ENCODE data around the gene PCK2.
A peak's percentile ranks its signal among the peaks of the same experiment; 100 is the strongest.

The PCK2 gene

DNA sequence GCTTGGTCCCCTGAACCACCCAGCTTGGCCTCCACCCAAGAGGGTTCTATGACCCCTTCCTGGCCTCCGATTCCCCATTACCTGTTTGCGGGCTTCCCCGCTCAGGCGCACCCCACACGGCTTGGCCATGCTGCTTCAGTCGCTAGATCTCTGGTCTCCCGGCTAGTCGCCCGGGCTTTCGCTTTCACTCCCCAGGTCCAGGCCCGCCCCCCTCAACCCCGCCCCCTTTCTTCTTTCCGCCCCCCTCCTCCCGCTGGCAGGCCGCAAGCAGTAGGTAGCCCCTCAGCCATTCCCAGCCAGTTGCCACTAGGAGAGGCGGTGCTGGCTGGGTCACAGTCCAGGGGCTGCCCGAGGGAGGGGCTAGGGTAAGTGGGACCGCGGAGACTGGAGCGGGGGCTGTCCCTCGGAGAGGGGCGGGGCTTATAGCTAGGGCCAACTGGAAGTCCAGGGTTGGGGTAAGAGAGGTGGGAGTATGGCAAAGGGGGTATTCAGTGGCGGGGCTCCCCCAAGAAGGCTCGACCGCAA lies 52.4 kb downstream of the PCK2 start, which contains the start of gene PSME2:
TSS of gene PSME2 (minus strand) at position 158 of the 525 bp plus-strand sequence. CDS start at position 129, 29 bp downstream.
- H3K27ac ChIP-seq, result peak within 1 kb of the TSS; percentile 88
- TF ChIP-seq, protein P1, sequence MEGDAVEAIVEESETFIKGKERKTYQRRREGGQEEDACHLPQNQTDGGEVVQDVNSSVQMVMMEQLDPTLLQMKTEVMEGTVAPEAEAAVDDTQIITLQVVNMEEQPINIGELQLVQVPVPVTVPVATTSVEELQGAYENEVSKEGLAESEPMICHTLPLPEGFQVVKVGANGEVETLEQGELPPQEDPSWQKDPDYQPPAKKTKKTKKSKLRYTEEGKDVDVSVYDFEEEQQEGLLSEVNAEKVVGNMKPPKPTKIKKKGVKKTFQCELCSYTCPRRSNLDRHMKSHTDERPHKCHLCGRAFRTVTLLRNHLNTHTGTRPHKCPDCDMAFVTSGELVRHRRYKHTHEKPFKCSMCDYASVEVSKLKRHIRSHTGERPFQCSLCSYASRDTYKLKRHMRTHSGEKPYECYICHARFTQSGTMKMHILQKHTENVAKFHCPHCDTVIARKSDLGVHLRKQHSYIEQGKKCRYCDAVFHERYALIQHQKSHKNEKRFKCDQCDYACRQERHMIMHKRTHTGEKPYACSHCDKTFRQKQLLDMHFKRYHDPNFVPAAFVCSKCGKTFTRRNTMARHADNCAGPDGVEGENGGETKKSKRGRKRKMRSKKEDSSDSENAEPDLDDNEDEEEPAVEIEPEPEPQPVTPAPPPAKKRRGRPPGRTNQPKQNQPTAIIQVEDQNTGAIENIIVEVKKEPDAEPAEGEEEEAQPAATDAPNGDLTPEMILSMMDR (conservative IDR thresholded peaks at IDR 0.05), result no peak
- TF ChIP-seq ZFX (IDR thresholded peaks at IDR 0.05), result no peak

DNA sequence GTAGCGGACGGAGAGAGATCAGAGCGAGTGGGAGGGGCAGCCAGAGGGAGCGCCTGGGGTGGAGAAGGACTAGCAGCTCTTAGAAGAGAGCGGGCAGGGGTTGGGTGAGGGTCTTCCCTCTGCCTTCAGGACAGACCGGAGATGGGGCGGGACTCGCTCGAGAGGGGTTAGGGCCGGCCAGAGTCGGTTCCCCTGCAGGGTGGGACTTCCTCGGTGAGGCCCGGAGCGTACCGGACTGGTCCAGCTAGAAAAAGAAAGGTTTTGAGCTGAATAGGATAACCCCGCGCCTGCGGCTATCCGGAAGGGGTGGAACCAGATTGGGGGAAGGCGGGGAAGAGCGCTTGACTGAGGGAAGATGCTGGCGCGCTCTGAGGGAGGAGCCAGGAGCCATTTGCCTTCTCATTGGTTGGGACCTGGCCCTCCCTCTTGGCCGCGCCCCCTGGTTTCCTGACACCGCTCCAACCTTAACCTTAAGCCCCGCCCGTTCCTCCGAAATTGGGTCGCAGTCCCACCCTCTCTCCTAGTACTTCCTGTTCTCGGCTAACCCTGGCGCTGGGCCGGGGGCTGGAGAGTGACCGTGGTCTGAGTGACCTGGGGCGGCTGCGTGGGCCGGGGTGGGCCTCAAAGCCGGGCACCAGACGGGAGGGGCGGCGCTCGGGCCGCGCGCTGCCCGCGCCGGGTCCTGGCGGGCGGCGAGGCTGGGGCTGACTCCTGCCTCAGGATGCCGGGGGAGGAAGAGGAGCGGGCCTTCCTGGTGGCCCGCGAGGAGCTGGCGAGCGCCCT lies 53.1 kb downstream of the PCK2 start, which contains the start of gene RNF31:
TSS of gene RNF31 (plus strand) at position 521 of the 783 bp plus-strand sequence. CDS start at position 722, 201 bp downstream.
- H3K27ac ChIP-seq, result peak within 1 kb of the TSS; percentile 88
- no peak for TF ChIP-seq ZFX (IDR thresholded peaks at IDR 0.05)
- TF ChIP-seq, protein P1 (conservative IDR thresholded peaks at IDR 0.05), result no peak

DNA sequence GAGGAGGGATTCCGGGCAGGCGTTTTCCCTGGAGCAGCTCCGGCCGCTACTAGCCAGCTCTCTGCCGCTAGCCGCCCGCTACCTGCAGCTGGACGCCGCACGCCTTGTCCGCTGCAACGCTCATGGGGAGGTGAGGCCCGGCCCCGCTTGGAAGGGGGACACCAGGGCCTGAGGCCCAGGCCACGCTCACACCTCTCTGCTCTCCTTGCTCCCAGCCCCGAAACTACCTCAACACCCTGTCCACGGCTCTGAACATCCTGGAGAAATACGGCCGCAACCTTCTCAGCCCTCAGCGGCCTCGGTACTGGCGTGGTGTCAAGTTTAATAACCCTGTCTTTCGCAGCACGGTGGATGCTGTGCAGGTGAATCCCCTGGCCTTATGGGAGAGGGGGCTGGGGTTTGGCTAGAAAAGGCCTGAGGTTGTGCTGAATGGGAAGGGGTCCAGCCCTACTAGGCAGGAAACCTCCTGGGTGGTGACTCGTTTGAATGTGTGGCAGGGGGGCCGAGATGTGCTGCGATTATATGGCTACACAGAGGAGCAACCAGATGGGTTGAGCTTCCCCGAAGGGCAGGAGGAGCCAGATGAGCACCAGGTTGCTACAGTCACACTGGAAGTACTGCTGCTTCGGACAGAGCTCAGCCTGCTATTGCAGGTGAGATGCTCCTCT lies 53.8 kb downstream of the PCK2 start:
- TF ChIP-seq, protein P1 (conservative IDR thresholded peaks at IDR 0.05), result no peak
- peak; percentile 82; the same call in 1 of the 2 replicates for TF ChIP-seq ZFX (IDR thresholded peaks at IDR 0.05)
- peak overlapping the region; percentile 88 for H3K27ac ChIP-seq

DNA sequence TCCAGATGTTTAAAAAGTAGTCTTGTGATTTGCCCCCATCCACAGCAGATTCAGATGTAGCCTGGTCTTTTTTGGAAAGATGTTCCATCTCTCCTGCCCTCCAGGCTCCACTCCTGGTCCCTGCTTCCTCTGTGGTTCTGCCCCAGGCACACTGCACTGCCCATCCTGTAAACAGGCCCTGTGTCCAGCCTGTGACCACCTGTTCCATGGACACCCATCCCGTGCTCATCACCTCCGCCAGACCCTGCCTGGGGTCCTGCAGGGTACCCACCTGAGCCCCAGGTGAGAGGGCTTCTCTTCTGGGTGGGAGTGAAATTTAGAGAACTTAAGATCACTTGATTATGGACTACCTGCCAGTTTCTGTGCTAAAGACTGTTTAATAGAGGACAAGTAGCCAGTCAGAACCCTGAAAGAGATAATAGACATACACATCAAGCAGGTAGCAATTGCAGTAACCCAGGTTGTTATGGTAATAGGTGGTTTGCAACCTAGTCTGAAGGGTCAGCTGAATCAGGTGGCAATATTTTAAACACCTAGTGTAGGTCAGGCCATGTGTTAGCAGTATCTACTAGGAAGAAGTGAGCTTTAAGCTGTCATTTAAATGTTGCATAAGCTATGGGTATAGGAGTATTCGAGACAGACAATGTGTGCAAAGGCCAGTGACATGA lies 55.3 kb downstream of the PCK2 start:
- no peak overlapping the region for H3K27ac ChIP-seq
- TF ChIP-seq ZFX (IDR thresholded peaks at IDR 0.05), result no peak
- TF ChIP-seq, protein P1 (conservative IDR thresholded peaks at IDR 0.05), result no peak

DNA sequence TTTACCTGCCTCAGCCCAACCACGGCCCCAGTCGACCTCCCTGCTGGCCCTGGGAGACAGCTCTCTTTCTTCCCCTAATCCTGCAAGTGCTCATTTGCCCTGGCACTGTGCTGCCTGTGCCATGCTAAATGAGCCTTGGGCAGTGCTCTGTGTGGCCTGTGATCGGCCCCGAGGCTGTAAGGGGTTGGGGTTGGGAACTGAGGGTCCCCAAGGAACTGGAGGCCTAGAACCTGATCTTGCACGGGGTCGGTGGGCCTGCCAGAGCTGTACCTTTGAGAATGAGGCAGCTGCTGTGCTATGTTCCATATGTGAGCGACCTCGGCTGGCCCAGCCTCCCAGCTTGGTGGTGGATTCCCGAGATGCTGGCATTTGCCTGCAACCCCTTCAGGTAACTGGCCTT lies 56.0 kb downstream of the PCK2 start:
- H3K27ac ChIP-seq, result no peak overlapping the region
- no peak for TF ChIP-seq ZFX (IDR thresholded peaks at IDR 0.05)
- TF ChIP-seq, protein P1 (conservative IDR thresholded peaks at IDR 0.05), result no peak

DNA sequence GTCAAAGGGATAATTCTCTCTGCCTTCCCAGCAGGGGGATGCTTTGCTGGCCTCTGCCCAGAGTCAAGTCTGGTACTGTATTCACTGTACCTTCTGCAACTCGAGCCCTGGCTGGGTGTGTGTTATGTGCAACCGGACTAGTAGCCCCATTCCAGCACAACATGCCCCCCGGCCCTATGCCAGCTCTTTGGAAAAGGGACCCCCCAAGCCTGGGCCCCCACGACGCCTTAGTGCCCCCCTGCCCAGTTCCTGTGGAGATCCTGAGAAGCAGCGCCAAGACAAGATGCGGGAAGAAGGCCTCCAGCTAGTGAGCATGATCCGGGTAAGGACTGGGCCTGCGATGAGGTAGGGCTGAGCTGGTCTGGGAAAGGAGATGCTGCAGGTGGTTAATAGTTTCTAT lies 56.5 kb downstream of the PCK2 start:
- H3K27ac ChIP-seq, result no peak overlapping the region
- no peak for TF ChIP-seq ZFX (IDR thresholded peaks at IDR 0.05)
- TF ChIP-seq, protein P1 (conservative IDR thresholded peaks at IDR 0.05), result no peak
